Esophagus (tissue), 2 donors: Measurements from ENCODE around the gene FBN2. TPM values are rescaled to one million over a fixed set of nuclear protein-coding genes. Genes with fewer than 3 reads are reported as not detected.

Experiments
- H3K27ac ChIP-seq, 2 donors: one replicate each; pipeline ENCODE4 v1.5.1; 2013; ENCODE audit warnings: low read depth in 2 of 2, mild to moderate bottlenecking in 2 of 2, inconsistent platforms in 1 of 2, low read length in 1 of 2, moderate library complexity in 1 of 2
- H3K27me3 ChIP-seq, 2 donors: one replicate each; pipeline ENCODE4 v1.6.1; 2013; ENCODE audit warnings: low read length in 2 of 2, control low read depth in 1 of 2, mild to moderate bottlenecking in 1 of 2; ENCODE audit not compliant: insufficient read depth in 2 of 2, control insufficient read depth in 1 of 2
- H3K36me3 ChIP-seq, 2 donors: one replicate each; pipeline ENCODE4 v1.6.1; 2013; ENCODE audit warnings: low read length in 1 of 2; ENCODE audit not compliant: control insufficient read depth in 2 of 2, insufficient read depth in 2 of 2
- H3K4me1 ChIP-seq, 2 donors: one replicate each; pipeline ENCODE4 v1.6.1; 2013; ENCODE audit warnings: low read length in 1 of 2; ENCODE audit not compliant: control insufficient read depth in 2 of 2, insufficient read depth in 2 of 2
- H3K4me3 ChIP-seq, 2 donors: one replicate each; pipeline ENCODE4 v1.5.1; 2013; ENCODE audit warnings: low read length in 2 of 2, mild to moderate bottlenecking in 2 of 2, low read depth in 1 of 2, moderate library complexity in 1 of 2
- H3K9me3 ChIP-seq, 2 donors: one replicate each; pipeline ENCODE4 v1.6.1; 2013; ENCODE audit warnings: mild to moderate bottlenecking in 2 of 2, low read depth in 1 of 2, low read length in 1 of 2, moderate library complexity in 1 of 2; ENCODE audit not compliant: control insufficient read depth in 2 of 2, insufficient read depth in 1 of 2
- WGBS, 2 donors: extraction: QIAGEN DNeasy Blood & Tissue Kit; methylation state at CpG; one replicate each; pipeline ENCODE4 v1.1.7; 2013; 5-methylcytosine and 5-hydroxymethylcytosine counted together
- polyA plus RNA-seq, 2 donors: library from polyadenylated mRNA; stranded (reverse); fragments of 200-250 nt; gene quantifications; one replicate each; pipeline ENCODE4 v1.2.3, GENCODE V29; 2013
- donor health status: healthy with polysubstance abuse.
- donor health status: Bipolar disorder and iron deficiency.

FBN2 gene
- polyA plus RNA-seq, 2 donors = 0.09 to 0.14 TPM

- Histone ChIP-seq H3K36me3 (no peaks in the 10 kb centered on the region), H3K4me1 (no peaks in the 10 kb centered on the region), H3K27me3 (no peaks in the 10 kb centered on the region)
These were observed 115.4 kb downstream of the FBN2 start for GRCh38 chr5:128422612-128423011.

GRCh38 chr5:128414469-128414868, 123.6 kb downstream of the FBN2 start:
- H3K4me1 ChIP-seq = no peaks in the 10 kb centered on the region
- H3K9me3 ChIP-seq = no peaks in the 10 kb centered on the region

More at GRCh38 chr5:128422612-128423011, 115.4 kb downstream of the FBN2 start:
- no peak overlapping the region for H3K4me3 ChIP-seq
- no peak overlapping the region for H3K27ac ChIP-seq
- H3K9me3 ChIP-seq = no peaks in the 10 kb centered on the region

GRCh38 chr5:128413356-128413755, 124.7 kb downstream of the FBN2 start:
- Histone ChIP-seq H3K27ac (no peak overlapping the region), H3K9me3 (no peaks in the 10 kb centered on the region), H3K36me3 (no peaks in the 10 kb centered on the region), H3K4me1 (no peaks in the 10 kb centered on the region), H3K27me3 (no peaks in the 10 kb centered on the region), H3K4me3 (no peak overlapping the region)
- WGBS, 2 donors = 37 to 47% methylated on average over 2 of the region's 2 CpGs

More at GRCh38 chr5:128414469-128414868, 123.6 kb downstream of the FBN2 start:
- Histone ChIP-seq H3K36me3 (no peaks in the 10 kb centered on the region), H3K4me3 (no peak overlapping the region), H3K27ac (no peak overlapping the region), H3K27me3 (no peaks in the 10 kb centered on the region)

DNA sequence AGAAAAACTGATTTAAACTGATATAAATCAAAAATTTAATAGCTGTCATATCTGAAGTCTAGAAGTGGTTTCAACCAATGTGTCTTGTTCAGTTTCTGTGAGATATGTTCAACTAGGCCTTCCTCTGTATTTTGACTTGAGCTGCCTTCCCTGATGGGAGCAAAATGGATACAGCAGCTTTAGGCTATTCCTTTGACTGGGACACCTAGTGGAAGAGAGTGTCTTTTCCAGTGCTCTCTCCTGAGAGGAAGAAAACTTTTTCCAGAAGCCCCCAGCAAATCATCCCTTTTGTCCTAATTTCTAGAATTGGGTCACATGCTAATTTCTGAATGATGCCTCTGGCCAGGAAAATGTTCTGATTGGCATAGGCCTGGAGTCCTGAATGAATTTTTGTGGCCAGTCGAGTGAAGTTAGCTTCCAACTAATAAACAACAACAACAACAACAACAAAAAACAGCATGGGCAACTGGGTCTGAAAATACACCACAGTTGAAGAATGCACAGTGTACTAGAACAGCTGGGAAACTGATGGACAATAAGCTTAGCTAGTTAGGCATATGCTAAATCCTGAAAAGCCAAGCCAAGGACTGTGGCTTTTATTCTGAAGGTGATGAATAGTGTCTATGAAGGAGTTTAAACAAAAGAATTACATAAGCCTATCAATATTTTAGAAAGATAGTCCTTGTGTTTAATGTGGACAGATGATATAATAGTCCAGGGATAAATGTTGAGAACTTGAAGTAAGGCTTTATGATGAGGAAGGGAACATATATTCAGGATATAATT, 125.7 kb downstream of the FBN2 start:
- 69 to 71% methylated on average over 1 of the region's 1 CpG for WGBS, 2 donors
- Histone ChIP-seq H3K36me3 (no peaks in the 10 kb centered on the region), H3K9me3 (no peaks in the 10 kb centered on the region), H3K27me3 (no peaks in the 10 kb centered on the region), H3K27ac (no peak overlapping the region), H3K4me1 (no peaks in the 10 kb centered on the region), H3K4me3 (no peak overlapping the region)

DNA sequence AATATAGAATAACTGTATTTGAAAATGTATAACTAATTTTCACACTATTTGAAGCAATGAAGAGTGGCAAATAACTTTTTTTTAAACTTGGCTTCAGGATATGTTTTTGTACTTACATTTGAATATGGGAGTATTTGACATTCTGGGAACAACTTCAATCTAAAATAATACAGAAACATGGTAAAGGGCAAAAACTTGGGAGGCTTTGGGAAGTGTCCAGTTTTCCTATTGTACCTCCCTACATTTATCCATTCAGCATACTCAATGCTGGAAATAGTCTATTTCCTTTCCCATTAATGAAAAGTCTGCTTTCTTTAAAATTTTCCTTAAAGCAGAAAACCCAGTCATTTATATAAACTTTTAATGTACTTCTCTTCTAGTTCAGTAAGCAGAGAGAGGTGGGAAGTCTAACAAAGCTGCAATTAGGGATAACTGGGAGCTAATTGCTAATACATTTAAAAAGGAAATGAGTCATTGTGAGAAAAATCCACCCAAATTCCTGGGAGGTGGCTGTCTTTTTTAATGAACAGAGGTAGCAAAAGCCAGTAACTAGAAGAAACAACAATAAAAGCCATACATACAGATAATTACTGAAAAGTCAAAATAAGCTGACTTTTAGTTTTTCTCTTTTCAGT, 128.8 kb downstream of the FBN2 start:
- Histone ChIP-seq H3K27me3 (no peaks in the 10 kb centered on the region), H3K4me1 (no peaks in the 10 kb centered on the region), H3K4me3 (no peak overlapping the region), H3K36me3 (no peaks in the 10 kb centered on the region), H3K9me3 (no peaks in the 10 kb centered on the region), H3K27ac (no peak overlapping the region)

DNA sequence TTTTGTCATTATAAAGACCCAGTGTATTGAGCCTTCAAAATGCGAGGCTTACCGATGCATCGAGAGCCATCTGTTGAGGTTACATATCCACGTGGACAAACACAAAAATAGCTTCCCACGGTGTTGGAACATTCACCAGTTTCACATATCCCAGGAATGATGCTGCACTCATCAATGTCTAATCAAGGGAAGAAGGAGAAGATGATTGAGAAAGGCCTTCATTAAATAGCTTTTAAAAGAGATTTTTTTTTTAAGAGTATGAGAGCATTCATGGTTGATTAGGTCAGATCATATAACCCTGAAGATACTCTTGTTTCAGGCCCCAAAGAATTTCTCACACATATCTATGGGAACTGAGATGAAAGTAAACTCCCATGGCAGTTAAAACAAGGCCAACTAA, 129.4 kb downstream of the FBN2 start:
- H3K36me3 ChIP-seq = no peaks in the 10 kb centered on the region
- no peaks in the 10 kb centered on the region for H3K27me3 ChIP-seq

GRCh38 chr5:128407944-128408343, 130.1 kb downstream of the FBN2 start:
- no peak overlapping the region for H3K4me3 ChIP-seq
- no peaks in the 10 kb centered on the region for H3K4me1 ChIP-seq
- no peaks in the 10 kb centered on the region for H3K36me3 ChIP-seq
- no peak overlapping the region for H3K27ac ChIP-seq
- WGBS, 2 donors = 89 to 91% methylated on average over 1 of the region's 1 CpG
- no peaks in the 10 kb centered on the region for H3K9me3 ChIP-seq
- H3K27me3 ChIP-seq = no peaks in the 10 kb centered on the region

More for the DNA sequence above, 129.4 kb downstream of the FBN2 start:
- no peaks in the 10 kb centered on the region for H3K4me1 ChIP-seq
- no peak overlapping the region for H3K27ac ChIP-seq
- no peaks in the 10 kb centered on the region for H3K9me3 ChIP-seq
- WGBS, 2 donors = 87% methylated on average over 5 of the region's 5 CpGs
- H3K4me3 ChIP-seq = no peak overlapping the region

DNA sequence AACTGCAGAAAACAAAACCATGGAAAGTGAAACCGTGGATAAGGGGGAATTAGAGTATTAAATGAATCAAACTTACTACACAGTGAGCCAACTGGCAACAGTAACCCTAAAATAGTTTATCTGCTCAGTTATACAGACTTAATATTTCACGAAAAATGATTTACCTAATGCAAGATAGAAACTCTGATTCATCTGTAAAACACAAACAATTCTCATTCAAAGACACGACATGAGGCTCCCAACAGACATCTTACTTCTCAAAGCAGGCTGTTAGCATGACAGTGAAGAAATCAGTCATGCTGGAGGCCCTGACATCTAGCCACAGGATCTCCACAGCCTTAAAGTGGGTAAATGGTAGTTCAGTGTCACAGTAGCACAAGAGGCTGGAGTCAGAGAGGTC, 131.2 kb downstream of the FBN2 start:
- Histone ChIP-seq H3K36me3 (no peaks in the 10 kb centered on the region), H3K4me1 (no peaks in the 10 kb centered on the region), H3K4me3 (no peak overlapping the region), H3K9me3 (no peaks in the 10 kb centered on the region), H3K27ac (no peak overlapping the region), H3K27me3 (no peaks in the 10 kb centered on the region)
- 43 to 57% methylated on average over 3 of the region's 3 CpGs for WGBS, 2 donors

DNA sequence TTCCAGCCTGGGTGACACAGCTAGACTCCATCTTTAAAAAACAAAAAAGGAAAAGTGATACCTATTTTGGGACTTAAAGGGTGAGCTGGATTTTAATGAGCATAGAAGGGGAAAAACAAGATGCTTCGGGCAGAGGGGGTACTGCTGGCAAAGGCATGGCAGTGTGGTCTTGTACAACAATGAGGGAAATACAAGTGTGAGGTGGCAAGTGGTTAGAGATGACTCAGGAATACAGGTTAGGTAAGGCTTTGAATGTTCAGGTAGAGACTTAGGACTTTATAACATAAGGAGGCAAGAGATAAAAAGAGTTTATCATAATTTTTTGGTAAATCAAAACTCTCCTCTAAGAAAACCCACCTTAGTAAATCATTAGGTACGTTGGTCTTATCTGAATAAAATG, 132.9 kb downstream of the FBN2 start:
- no peaks in the 10 kb centered on the region for H3K27me3 ChIP-seq
- H3K27ac ChIP-seq = no peak overlapping the region
- H3K36me3 ChIP-seq = no peaks in the 10 kb centered on the region
- 72 to 80% methylated on average over 2 of the region's 2 CpGs for WGBS, 2 donors
- H3K4me1 ChIP-seq = no peaks in the 10 kb centered on the region
- no peak overlapping the region for H3K4me3 ChIP-seq
- H3K9me3 ChIP-seq = no peaks in the 10 kb centered on the region

GRCh38 chr5:128403333-128403732, 134.7 kb downstream of the FBN2 start:
- no peaks in the 10 kb centered on the region for H3K27me3 ChIP-seq
- no peaks in the 10 kb centered on the region for H3K4me1 ChIP-seq
- 31 to 36% methylated on average over 4 of the region's 4 CpGs for WGBS, 2 donors
- H3K36me3 ChIP-seq = no peaks in the 10 kb centered on the region
- no peaks in the 10 kb centered on the region for H3K9me3 ChIP-seq
- H3K27ac ChIP-seq = no peak overlapping the region
- H3K4me3 ChIP-seq = no peak overlapping the region
